Esophagus squamous epithelium (tissue), 5 donors: ENCODE measurements around the gene ELMO1. TPM values are rescaled to one million over a fixed set of nuclear protein-coding genes. Genes with fewer than 3 reads are reported as not detected.

ENCODE experiments used
- DNase-seq: peaks from one replicate; lab custom pipeline; 2025; lab: John Stamatoyannopoulos, UW
- H3K27ac ChIP-seq, 4 donors: fragments of 200-600 bp; sonication (generic); one replicate each; pipeline ENCODE4 v1.5.1; 2016 to 2019; ENCODE audit warnings: mild to moderate bottlenecking in 1 of 4
- H3K27me3 ChIP-seq, 4 donors: fragments of 200-600 bp; sonication (generic); 1 replicate in 3 of 4; 2 replicates in 1 of 4; pipeline versions ENCODE4 v1.5.1 to v1.6.0; 2017 to 2021; ENCODE audit warnings: antibody characterized with exemption in 1 of 4
- H3K36me3 ChIP-seq, 3 donors: fragments of 200-600 bp; sonication (generic); one replicate each; pipeline ENCODE4 v1.5.1; 2016 to 2019
- H3K4me1 ChIP-seq, 3 donors: fragments of 200-600 bp; sonication (generic); one replicate each; pipeline ENCODE4 v1.5.1; 2017 to 2019
- H3K4me3 ChIP-seq, 4 donors: fragments of 200-600 bp; sonication (generic); 1 replicate in 3 of 4; 2 replicates in 1 of 4; pipeline ENCODE4 v1.5.1; 2016 to 2019; ENCODE audit warnings: mild to moderate bottlenecking in 2 of 4, moderate library complexity in 1 of 4
- H3K9me3 ChIP-seq, 3 donors: fragments of 200-600 bp; sonication (generic); one replicate each; pipeline ENCODE4 v1.5.1; 2016 to 2019
- POLR2A ChIP-seq, 4 donors: fragments of 450-650 bp; IDR thresholded peaks; one replicate each; pipeline ENCODE4 v1.6.1; 2017; ENCODE audit warnings: antibody characterized with exemption in 4 of 4, mild to moderate bottlenecking in 4 of 4, moderate library complexity in 3 of 4
- WGBS, 2 donors: methylation state at CpG; one replicate each; pipeline ENCODE4 v1.1.5; 2018; 5-methylcytosine and 5-hydroxymethylcytosine counted together
- intact Hi-C: fragments of 100-400 bp; cut with DNase I; formaldehyde crosslinking; loops from one replicate; pipeline ENCODE4 v1.15.0; 2022
- total RNA-seq, 4 donors: library from RNA; depleted of rRNA; stranded (reverse); fragments of >200 nt; gene quantifications; one replicate each; pipeline ENCODE4 v1.1.0, GENCODE V29; 2016
- TF ChIP-seq, protein P1 (sequence below), 6 experiments: fragments of 450-650 bp in 4 of 6; fragments of 200-600 bp in 2 of 6; sonication (generic) in 2 of 6; IDR thresholded peaks; one replicate each; pipeline ENCODE4 v1.5.1; 2016 to 2019; ENCODE audit warnings: antibody characterized with exemption in 6 of 6, mild to moderate bottlenecking in 4 of 6, moderate library complexity in 4 of 6
- donor health status: DM: yes; HTN: yes; CAD: no.

The ELMO1 gene
- total RNA-seq, 4 donors from 2014 or later: 0.68 to 36.6 (median 11.8) TPM

DNA sequence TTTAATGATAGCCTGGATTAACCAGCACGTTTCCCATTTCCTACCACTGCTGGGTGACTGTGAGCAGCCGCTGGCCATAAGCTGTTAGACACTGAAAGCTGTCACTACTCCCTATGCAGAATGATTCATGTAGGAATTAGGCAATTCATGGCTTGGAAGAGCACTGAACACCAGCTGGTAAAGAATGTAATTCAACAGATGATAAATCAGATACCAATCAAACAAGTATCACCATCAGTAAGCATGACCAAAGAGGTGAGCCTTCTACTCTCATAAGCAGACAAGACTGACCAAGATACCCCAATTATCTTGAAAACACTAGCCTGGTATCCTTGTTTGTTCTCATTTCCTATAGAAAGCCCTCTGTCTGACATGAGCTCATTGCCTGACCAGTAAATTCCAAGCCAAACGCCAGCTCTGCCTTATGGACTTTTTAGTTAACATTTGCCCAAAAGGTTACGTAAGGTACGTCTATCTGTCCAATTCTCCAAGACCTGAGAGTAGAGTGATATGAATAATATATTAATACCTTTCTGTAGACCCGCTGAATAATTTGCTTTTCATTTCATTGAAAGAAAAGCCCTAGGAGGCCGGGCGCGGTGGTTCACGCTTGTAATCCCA lies 127.7 kb downstream of the ELMO1 start:
- TF ChIP-seq, protein P1, sequence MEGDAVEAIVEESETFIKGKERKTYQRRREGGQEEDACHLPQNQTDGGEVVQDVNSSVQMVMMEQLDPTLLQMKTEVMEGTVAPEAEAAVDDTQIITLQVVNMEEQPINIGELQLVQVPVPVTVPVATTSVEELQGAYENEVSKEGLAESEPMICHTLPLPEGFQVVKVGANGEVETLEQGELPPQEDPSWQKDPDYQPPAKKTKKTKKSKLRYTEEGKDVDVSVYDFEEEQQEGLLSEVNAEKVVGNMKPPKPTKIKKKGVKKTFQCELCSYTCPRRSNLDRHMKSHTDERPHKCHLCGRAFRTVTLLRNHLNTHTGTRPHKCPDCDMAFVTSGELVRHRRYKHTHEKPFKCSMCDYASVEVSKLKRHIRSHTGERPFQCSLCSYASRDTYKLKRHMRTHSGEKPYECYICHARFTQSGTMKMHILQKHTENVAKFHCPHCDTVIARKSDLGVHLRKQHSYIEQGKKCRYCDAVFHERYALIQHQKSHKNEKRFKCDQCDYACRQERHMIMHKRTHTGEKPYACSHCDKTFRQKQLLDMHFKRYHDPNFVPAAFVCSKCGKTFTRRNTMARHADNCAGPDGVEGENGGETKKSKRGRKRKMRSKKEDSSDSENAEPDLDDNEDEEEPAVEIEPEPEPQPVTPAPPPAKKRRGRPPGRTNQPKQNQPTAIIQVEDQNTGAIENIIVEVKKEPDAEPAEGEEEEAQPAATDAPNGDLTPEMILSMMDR (IDR thresholded peaks at IDR 0.05): no peak
- TF ChIP-seq POLR2A (IDR thresholded peaks at IDR 0.05): no peak
- H3K4me3 ChIP-seq: no peak overlapping the region
- no peak overlapping the region for H3K27ac ChIP-seq
- H3K4me1 ChIP-seq: peaks cover 0 to 5% (median 0%) of the 10 kb centered on the region in 3 donors
- intact Hi-C loops: no loop called here
- H3K27me3 ChIP-seq: no peaks in the 10 kb centered on the region
- WGBS, 2 donors: 79 to 90% methylated on average over 7 to 9 of the region's 10 CpGs
- no peaks in the 10 kb centered on the region for H3K9me3 ChIP-seq
- no peak for DNase-seq
- H3K36me3 ChIP-seq: no peaks in the 10 kb centered on the region

DNA sequence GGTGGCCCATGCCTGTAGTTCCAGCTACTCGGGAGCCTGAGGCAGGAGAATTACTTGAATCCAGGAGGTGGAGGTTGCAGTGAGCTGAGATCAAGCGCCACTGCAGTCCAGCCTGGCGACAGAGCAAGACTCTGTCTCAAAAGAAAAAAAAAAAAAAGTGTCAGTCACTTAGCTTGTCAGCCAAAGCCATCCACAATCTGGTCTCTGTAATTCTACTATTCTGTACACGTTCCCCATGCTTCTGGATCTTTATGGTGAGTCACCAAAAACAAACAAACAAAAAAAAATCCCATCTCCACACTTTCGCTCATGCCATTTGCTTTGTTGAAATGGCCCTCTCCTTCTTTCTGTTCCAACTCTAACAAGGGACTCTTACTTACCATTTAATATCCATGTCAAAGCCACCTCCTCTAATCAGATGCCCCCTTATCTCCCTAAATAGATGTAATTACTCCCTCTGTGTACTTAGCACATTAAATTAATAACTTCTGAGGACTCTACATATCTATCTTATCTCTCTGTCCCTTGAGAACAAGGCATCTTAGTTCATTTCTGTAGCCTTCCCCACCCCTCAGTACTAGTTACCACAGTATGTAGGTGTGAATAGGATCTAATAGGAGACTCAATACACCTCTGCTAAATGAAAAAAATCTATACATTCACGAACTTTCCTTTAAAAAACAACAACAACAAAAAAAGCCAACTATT lies 128.4 kb downstream of the ELMO1 start:
- H3K27me3 ChIP-seq: no peaks in the 10 kb centered on the region
- H3K9me3 ChIP-seq: no peaks in the 10 kb centered on the region
- no peak for DNase-seq
- TF ChIP-seq, protein P1 (IDR thresholded peaks at IDR 0.05): no peak
- no peak for TF ChIP-seq POLR2A (IDR thresholded peaks at IDR 0.05)
- intact Hi-C loops: no loop called here
- H3K4me3 ChIP-seq: no peak overlapping the region
- H3K4me1 ChIP-seq: peaks cover 0 to 5% (median 0%) of the 10 kb centered on the region in 3 donors
- 56 to 60% methylated on average over 4 to 6 of the region's 6 CpGs for WGBS, 2 donors
- H3K27ac ChIP-seq: no peak overlapping the region
- H3K36me3 ChIP-seq: no peaks in the 10 kb centered on the region

DNA sequence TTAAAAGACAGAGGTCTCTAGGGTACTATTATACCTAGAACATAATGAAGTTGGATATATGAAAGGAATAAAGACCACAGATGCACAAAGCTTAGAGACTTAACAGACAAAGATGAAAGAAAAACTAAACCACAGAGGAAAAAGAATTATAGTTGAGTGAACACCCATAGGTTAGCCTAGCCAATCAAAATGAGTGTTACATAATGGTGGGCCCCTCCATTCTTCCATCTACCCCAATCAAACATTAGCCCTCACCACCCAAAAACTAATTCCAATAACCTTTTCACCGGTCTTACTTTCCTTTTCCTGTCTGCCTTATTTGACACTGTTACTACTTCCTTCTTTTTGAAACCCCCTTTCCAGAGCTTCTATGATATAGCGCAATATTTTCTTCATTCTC lies 130.1 kb downstream of the ELMO1 start:
- no peak for DNase-seq

DNA sequence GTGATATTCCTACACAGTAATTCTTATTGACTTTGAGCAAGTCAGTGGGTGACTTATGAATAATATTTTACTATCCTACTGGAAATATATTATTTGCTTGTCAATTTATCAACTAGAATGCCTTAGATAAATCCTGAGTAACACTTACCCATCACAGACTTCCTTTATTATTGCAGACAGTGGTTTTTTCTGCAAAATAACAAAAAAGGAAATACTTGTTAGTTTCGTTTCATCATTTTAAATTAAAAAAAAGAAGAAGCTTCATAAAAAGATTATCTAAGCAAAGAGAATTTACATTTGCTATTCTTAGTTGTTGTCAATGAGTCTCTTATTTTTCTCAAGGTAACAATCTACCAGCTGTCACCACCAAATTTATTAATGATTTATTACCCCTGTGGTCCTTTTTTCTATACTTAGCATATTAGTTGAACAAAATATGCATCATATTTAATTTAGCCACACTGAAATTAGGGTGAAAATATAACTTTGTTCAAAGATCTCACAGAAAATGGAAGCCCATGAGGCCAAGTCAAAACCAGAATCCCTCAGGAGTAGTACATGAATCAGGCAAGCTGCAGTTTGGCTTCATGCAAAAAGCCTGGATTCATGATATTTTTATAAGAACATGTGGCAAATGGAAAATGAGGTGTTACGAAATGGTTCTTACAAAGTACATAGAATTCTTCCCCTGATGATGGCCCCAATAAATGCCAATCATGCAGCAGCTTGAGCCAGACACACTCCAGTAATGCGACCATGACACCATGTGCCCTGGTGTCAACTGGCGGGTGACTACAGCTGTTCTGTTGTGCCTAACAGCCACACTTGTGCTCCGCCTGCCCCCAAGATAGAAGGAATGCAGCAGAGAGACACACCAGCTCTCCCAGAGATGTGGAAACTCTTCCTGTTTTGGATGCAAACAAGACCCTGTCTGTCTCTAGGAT lies 132.6 kb downstream of the ELMO1 start:
- no peak for DNase-seq
- TF ChIP-seq, protein P1 (IDR thresholded peaks at IDR 0.05): no peak
- no peak for TF ChIP-seq POLR2A (IDR thresholded peaks at IDR 0.05)
- H3K27ac ChIP-seq: peak overlapping the region in 2 of 4 donors; percentile 29 to 51
- no peaks in the 10 kb centered on the region for H3K36me3 ChIP-seq
- intact Hi-C loops: no loop called here
- no peak overlapping the region for H3K4me3 ChIP-seq
- no peaks in the 10 kb centered on the region for H3K9me3 ChIP-seq
- peaks cover 0 to 13% (median 0%) of the 10 kb centered on the region in 3 donors for H3K4me1 ChIP-seq
- 63 to 81% methylated on average over 5 of the region's 5 CpGs for WGBS, 2 donors
- H3K27me3 ChIP-seq: no peaks in the 10 kb centered on the region

More for the DNA sequence above, 130.1 kb downstream of the ELMO1 start:
- intact Hi-C loops: no loop called here
- H3K36me3 ChIP-seq: no peaks in the 10 kb centered on the region
- H3K4me3 ChIP-seq: no peak overlapping the region
- no peaks in the 10 kb centered on the region for H3K9me3 ChIP-seq
- no peaks in the 10 kb centered on the region for H3K27me3 ChIP-seq
- no peak overlapping the region for H3K27ac ChIP-seq
- TF ChIP-seq, protein P1 (IDR thresholded peaks at IDR 0.05): no peak
- TF ChIP-seq POLR2A (IDR thresholded peaks at IDR 0.05): no peak
- H3K4me1 ChIP-seq: peaks cover 0 to 5% (median 0%) of the 10 kb centered on the region in 3 donors
- WGBS, 2 donors: 69 to 81% methylated on average over 2 of the region's 2 CpGs
